Mucosa of descending colon (tissue), 3 donors: ENCODE data around the gene FUBP3. TPM values are rescaled to one million over a fixed set of nuclear protein-coding genes. Genes with fewer than 3 reads are reported as not detected.

Source experiments
- ATAC-seq: fragments of 200-7000 bp; cut with Tn5 transposase; one replicate; pipeline ENCODE4 v1.9.1; 2020; ENCODE audit warnings: mild to moderate bottlenecking, moderate library complexity
- DNase-seq, 3 donors: peaks; one replicate each; pipeline ENCODE4 v3.0.0-alpha.2; 2020
- H3K36me3 ChIP-seq: fragments of 200-600 bp; one replicate; pipeline ENCODE4 v1.8.0; 2021; ENCODE audit warnings: low read depth, mild to moderate bottlenecking
- H3K4me1 ChIP-seq: fragments of 200-600 bp; one replicate; pipeline ENCODE4 v1.8.0; 2021; ENCODE audit warnings: low read depth, mild to moderate bottlenecking
- H3K4me3 ChIP-seq: fragments of 200-600 bp; one replicate; pipeline ENCODE4 v1.8.0; 2021; ENCODE audit warnings: mild to moderate bottlenecking
- H3K9me3 ChIP-seq: fragments of 200-600 bp; one replicate; pipeline ENCODE4 v1.8.0; 2021; ENCODE audit warnings: mild to moderate bottlenecking
- intact Hi-C, 2 donors: fragments of 100-400 bp; cut with DNase I in 1 of 2; cut with micrococcal nuclease in 1 of 2; formaldehyde crosslinking; loops; one replicate each; pipeline versions ENCODE4 v1.11.0 to v1.11.1; 2022; cut with DNase I, micrococcal nuclease
- total RNA-seq, 3 donors: library from RNA; stranded (reverse); fragmentation: NEBNext Ultra II Directional in 2 of 3; extraction: Animal tissue kit (Norgen Biotek cat#: 25700) in 2 of 3; gene quantifications; one replicate each; pipeline versions ENCODE4 v1.2.1 to v1.2.4, GENCODE V29; 2021 to 2023
- TF ChIP-seq, protein P1 (sequence below): fragments of 200-600 bp; IDR thresholded peaks from one replicate; pipeline ENCODE4 v1.8.0; 2022; ENCODE audit warnings: antibody characterized with exemption, mild to moderate bottlenecking
- donor health status: DM: no; HTN: no; CAD: no; lungs with moderate emphysema.
- donor health status: DM: no; HTN: no; CAD: no.
- donor health status: DM: no; HTN: yes; CAD: no.

FUBP3 gene
- total RNA-seq, 3 donors from 2014 or later: 36.5 to 56.5 (median 43.3) TPM

DNA sequence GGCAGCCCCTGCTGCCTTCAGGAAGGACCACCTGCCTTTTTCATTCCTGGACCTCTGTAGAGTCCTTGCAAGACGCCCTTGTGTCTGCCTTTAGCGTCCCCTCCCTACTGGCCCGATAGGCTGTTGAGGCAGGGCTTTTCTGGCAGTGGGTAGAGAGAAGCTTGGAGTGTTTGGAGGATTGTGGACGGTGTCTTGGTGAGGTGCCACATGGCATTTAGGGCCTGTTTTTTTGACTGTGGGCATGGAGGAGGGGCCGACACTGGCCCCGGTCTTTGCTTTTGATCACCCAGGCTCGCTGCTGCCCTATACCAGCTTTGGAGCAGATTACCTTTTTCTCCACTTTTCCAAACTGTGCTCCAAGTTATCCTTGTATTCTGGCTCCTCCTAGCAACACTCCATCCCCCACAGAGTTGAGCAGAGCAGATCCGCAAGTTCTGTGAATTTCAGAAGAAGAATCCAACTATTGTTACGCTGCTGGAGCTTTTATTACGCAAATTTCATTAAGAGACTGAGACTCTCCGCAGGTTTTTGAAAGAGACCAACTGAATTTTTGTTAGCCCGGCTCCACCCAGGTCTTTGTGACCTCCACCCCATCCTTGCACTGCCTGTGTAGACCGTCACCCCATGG is 50.2 kb downstream of the FUBP3 start:
- intact Hi-C loops: no loop called here
- H3K4me1 ChIP-seq: no peaks in the 10 kb centered on the region
- DNase-seq: no peak
- TF ChIP-seq, protein P1, sequence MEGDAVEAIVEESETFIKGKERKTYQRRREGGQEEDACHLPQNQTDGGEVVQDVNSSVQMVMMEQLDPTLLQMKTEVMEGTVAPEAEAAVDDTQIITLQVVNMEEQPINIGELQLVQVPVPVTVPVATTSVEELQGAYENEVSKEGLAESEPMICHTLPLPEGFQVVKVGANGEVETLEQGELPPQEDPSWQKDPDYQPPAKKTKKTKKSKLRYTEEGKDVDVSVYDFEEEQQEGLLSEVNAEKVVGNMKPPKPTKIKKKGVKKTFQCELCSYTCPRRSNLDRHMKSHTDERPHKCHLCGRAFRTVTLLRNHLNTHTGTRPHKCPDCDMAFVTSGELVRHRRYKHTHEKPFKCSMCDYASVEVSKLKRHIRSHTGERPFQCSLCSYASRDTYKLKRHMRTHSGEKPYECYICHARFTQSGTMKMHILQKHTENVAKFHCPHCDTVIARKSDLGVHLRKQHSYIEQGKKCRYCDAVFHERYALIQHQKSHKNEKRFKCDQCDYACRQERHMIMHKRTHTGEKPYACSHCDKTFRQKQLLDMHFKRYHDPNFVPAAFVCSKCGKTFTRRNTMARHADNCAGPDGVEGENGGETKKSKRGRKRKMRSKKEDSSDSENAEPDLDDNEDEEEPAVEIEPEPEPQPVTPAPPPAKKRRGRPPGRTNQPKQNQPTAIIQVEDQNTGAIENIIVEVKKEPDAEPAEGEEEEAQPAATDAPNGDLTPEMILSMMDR: no peak
- no peak for ATAC-seq
- no peak overlapping the region for H3K4me3 ChIP-seq
- no peaks in the 10 kb centered on the region for H3K9me3 ChIP-seq
- peaks cover 5% of the 10 kb centered on the region for H3K36me3 ChIP-seq

DNA sequence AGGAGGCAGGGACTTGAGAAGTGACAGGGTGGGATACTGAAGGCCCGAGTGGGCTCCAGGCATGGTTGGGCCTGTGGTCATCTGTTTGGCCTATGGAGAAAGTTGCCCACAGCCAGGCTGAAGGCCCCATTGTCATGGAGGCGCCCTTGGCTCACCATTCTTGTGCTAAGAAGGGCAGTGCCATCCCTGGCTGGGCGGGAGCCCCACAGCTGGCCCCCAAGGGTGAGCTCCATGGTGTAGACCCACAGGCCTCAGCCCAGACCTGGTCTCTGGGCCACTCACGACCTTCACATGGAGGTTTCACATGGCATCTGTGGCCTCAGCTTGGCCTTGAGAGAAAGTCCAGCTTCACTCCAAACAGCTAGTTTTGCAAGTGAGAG is 50.7 kb downstream of the FUBP3 start:
- intact Hi-C loops: no loop called here
- peaks cover 5% of the 10 kb centered on the region for H3K36me3 ChIP-seq
- ATAC-seq: no peak
- DNase-seq: no peak
- no peak overlapping the region for H3K4me3 ChIP-seq
- no peaks in the 10 kb centered on the region for H3K4me1 ChIP-seq
- no peaks in the 10 kb centered on the region for H3K9me3 ChIP-seq
- TF ChIP-seq, protein P1: no peak

DNA sequence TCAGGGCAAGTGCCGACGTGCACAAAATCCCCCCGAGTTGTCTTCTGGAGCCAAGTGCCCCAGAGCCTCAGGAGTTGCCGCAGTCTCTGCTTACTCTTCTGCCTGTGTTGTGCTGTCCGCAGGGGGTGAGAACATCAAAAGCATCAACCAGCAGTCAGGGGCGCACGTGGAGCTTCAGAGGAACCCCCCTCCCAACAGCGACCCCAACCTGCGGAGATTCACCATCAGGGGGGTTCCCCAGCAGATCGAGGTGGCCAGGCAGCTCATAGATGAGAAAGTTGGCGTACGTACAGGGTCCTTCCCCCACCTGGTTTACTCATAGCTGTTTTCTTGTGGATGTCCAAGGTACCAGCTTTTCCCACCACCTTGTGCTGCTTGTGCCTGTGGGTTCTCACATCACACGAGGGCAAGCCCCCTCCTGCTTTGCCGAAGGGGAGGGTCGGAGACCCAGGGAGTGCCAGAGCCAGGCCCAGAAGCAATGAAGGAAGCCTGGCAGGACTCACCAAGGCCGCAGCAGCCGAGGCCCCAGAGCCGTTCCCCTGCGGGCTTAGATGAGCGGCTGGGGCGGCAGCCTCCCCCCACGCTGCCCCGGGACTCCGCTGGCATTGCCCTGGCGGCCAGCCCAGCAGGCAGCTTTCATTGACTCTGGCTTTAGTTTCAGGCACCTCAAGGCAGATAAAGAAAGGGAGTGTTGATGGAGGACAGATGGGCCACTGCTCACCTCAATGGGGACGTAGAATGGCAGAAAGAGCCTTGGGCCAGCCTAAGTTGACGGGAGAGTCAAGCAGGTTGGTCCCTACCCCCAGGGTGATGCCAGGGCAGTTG is 51.3 kb downstream of the FUBP3 start:
- Histone ChIP-seq H3K4me3 (no peak overlapping the region), H3K9me3 (no peaks in the 10 kb centered on the region), H3K36me3 (peaks cover 5% of the 10 kb centered on the region), H3K4me1 (no peaks in the 10 kb centered on the region)
- ATAC-seq: no peak
- TF ChIP-seq, protein P1: no peak
- no peak for DNase-seq
- intact Hi-C loops: no loop called here

DNA sequence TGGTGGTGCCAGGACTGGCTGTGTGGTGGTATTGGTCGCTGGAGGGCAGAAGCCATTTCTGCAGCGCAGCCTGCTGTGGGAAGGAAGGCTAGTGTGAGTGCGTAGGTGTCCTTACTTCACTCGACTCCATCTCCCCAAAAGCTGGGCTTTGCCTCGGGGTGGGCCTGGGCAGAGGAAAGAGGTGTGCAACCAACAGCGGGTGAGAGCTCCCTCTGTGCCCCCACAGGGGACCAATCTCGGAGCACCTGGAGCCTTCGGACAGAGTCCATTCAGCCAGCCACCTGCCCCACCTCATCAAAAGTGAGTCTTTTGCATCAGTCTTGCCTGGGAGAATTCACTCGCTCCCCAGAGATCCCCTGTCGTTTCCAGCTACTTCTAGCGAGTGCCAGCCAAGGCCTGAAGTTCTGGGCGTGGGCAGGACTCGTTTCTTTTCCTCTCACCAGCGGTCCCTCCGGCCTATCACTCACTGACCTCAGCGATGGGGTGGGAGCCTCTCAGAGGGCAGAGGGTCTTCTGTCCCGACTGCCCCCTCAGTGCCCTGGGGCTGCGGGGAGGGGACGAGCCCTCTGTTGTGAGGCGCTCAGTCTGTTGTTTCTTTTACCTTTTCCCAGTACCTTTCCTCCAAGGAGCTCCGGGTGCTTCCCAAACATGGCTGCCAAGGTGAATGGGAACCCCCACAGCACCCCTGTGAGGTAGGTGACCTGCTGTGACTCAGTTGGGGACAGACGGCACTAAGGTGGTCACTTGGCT is 52.1 kb downstream of the FUBP3 start:
- no peak for DNase-seq

DNA sequence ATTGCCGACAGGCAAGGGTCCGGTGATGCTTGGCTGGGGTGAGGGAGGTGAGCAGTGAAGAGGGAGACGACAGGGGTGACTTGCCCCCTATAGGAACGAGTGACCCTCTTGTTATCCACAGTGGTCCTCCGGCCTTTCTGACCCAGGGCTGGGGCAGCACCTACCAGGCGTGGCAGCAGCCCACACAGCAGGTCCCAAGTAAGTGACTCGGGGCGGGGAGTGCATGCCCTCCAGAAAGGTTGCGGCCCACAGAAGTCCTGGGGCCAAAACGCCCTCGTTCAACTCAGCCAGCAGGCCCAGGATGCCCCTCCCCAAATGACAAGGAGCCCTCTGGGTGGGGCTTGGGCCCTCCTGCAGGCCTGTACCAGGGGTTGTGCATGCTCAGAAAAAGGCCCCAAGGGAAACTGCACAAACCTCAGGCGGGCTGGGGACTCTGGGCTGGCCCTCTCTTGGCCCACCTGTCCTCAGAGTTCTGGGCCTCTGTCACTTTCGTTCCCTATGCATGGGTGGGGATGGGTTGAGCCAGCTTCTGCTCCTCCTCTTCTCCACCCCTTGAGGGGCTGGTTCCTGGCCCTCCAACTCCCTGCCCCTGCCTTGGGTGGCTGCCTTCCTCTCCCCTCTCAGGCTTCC is 52.8 kb downstream of the FUBP3 start:
- Histone ChIP-seq H3K36me3 (peaks cover 5% of the 10 kb centered on the region), H3K4me1 (no peaks in the 10 kb centered on the region), H3K9me3 (no peaks in the 10 kb centered on the region), H3K4me3 (no peak overlapping the region)
- intact Hi-C loops: no loop called here
- DNase-seq (no peak), ATAC-seq (no peak)
- TF ChIP-seq, protein P1: no peak

More for the DNA sequence above, 52.1 kb downstream of the FUBP3 start:
- TF ChIP-seq, protein P1: no peak
- Histone ChIP-seq H3K9me3 (no peaks in the 10 kb centered on the region), H3K36me3 (peaks cover 5% of the 10 kb centered on the region), H3K4me3 (no peak overlapping the region), H3K4me1 (no peaks in the 10 kb centered on the region)
- no peak for ATAC-seq
- intact Hi-C loops: no loop called here
